ENCODE measurements around the gene LGALS3BP. TPM values are rescaled to one million over a fixed set of nuclear protein-coding genes. Genes with fewer than 3 reads are reported as not detected.

The LGALS3BP gene
- 258 and 334 TPM in 2 replicates for total RNA-seq

DNA sequence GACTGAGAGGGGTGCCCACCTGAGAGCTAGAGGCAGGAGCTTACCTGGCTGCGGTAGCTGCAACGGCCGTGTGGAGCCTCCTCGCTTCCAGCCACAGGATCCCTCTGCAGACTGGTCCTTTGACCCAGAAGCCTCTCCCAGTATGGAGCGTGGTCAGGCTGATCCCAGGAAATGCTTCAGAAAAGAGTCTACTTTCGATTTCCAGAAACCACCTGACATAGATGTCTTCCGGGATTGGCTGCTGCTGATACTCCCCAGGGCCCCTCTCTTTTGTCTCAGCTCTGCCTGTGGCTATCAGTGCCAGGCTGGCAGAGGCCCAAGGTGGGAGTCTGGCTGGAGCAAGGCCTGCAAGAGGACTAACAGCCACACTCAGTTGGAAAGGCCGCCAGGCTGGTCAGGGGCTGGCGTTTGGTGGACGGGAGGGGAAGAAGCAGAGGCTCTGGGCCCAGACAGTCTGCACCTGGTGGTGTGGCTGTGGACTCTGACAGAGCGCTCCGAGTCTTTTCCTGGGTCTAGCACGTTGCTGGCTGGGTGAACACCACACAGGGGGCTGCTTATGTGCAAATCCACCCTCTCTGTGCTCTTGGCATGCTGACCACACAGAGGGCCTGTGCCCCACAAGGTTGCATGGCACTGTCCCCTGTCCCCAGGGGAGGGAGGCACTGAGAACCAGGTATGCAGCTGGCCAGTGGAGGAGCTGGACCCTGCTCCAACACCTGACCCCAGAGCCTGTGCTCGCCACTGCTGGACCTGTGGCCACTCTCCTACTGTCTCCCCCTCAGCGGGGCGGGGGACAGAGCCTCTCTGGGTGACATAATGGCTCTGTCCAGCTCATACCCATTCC lies at the start of gene LGALS3BP:
TSS of gene LGALS3BP (minus strand) at position 144 of the 844 bp plus-strand sequence. CDS start 2,732 bp downstream, outside the sequence.

DNA sequence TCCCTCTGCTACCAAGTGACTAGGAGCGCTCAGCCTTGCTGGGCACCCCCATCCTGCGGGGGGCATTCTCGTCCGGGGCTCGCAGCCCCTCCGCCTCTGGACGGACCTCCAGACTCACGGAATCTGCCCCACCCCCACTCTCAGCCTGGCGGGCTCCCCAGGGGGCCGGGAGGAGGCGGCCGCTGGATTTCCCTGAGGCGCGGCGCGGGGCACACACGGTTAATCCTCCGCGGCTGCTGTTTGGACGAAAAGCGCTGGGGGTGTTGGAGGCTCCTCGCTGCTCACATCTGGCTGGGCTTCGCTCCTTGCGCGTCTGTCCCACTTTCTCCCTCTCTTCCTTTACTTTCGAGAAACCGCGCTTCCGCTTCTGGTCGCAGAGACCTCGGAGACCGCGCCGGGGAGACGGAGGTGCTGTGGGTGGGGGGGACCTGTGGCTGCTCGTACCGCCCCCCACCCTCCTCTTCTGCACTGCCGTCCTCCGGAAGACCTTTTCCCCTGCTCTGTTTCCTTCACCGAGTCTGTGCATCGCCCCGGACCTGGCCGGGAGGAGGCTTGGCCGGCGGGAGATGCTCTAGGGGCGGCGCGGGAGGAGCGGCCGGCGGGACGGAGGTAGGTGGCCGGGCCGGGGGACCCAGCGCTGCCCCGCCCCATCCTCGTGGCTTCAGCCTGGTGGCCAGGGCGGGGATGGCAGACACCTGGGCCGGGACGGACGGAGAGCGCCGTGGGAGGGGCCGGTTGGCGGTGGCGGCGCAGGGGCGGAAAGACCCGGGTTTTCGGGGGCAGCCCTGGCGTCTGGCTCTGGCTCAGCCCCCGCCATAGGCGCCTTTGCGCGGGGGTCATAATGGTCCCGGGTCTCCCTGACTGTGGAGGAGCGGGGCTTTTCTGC lies 44.4 kb upstream of the LGALS3BP start, which contains the start of gene C1QTNF1:
TSS of gene C1QTNF1 (plus strand) at position 284 of the 886 bp plus-strand sequence. CDS start 19,800 bp downstream, outside the sequence.

DNA sequence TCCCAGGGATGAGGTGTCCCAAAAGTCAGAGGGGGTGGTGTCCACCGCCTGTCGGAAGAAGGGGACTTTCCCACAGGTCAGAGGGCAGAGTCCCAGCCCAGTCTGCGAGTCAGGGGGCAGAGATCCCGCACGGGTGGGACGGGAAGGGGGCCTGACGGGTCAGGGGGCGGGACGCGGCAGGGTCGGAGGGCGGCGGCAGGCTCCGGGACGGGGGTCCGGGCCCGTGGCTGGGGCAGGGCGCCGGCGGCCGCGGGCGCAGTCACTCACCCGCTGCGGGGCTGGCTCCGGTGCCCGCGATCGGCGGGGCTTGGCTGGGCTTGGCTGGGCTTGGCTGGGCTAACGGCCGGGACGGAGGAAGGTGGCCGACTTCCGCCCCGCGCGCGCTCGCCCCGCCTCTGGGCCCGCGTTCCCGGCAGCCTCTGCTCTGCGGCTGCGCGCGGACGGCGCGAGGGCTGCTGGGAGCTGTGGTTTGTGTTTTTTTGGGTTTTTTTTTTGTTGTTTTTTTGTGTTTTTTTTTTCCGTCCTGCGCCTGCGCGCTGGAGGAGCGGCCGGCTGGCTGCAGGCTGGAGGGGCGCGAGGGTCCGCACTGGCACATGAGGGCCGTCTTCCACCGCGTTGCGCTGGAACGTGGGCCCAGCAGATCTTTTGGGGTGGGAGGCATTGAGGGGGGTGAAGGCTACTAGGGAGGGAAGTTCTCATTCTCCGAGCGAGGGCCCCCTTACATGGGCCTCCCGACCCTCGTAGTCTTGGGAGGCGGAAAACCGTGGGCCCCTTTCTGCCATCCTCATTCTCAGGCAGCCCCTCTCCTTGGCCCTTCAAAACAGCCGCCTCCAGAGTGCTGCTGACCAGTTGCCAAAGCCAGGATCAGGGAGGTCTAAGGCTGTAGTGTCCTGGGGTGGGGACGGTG lies 29.9 kb upstream of the LGALS3BP start, which contains the start of gene CANT1:
TSS of gene CANT1 (minus strand) at position 368 of the 907 bp plus-strand sequence. CDS start 12,142 bp downstream, outside the sequence.

GRCh38 chr17:78925234-78925633 lies 54.5 kb downstream of the LGALS3BP start, which contains the start of gene TIMP2:
TSS of gene TIMP2 (minus strand) at chr17:78925387. CDS start at chr17:78925088, 299 bp downstream.

Other genes with a start within 250 kb of the LGALS3BP start
- 6.3 and 7.5 TPM in 2 replicates for gene CYTH1, start 197.7 kb downstream of the LGALS3BP start, total RNA-seq
- 11.2 and 14.6 TPM in 2 replicates for gene USP36, start 139.1 kb downstream of the LGALS3BP start, total RNA-seq
- gene CEP295NL, start 76.7 kb downstream of the LGALS3BP start, total RNA-seq = 0.85 and 1.8 TPM in 2 replicates
- 44.7 and 79.5 TPM in 2 replicates for gene TIMP2, start 54.5 kb downstream of the LGALS3BP start, total RNA-seq
- gene CANT1, start 29.8 kb upstream of the LGALS3BP start, total RNA-seq = 27.9 and 42.5 TPM in 2 replicates
- 40.4 and 77.1 TPM in 2 replicates for gene C1QTNF1, start 44.2 kb upstream of the LGALS3BP start, total RNA-seq
- 11.8 and 18.0 TPM in 2 replicates for gene ENGASE, start 94.9 kb upstream of the LGALS3BP start, total RNA-seq